H1 (cell line): ENCODE measurements around the gene ARHGAP22. TPM values are rescaled to one million over a fixed set of nuclear protein-coding genes. Genes with fewer than 3 reads are reported as not detected.

ENCODE experiments used
- CTCF ChIA-PET: fragments of 300-600 bp; sonication (Branson Sonifier 250); formaldehyde crosslinking; loops from one replicate; lab custom pipeline; 2021; ENCODE audit not compliant: partially characterized antibody; lab: Charles Lee
- POLR2A ChIA-PET: fragments of 300-600 bp; sonication (Branson Sonifier 250); formaldehyde crosslinking; loops from one replicate; lab custom pipeline; 2021; ENCODE audit warnings: inconsistent platforms; ENCODE audit not compliant: partially characterized antibody; lab: Charles Lee
- DNase-seq, 2 experiments: peaks; one replicate each; pipeline versions ENCODE4 v3.0.0 to v3.0.0-alpha.2; 2010 to 2022; ENCODE audit warnings: low spot score in 2 of 2, low read depth in 1 of 2, mixed read lengths in 1 of 2
- FAIRE-seq: peaks from 2 replicates; lab custom pipeline; 2011; peaks lifted over from hg19 to GRCh38; lab: Jason Lieb, UNC
- H2AFZ ChIP-seq: 2 replicates; pipeline ENCODE4 v1.8.1; 2012; ENCODE audit warnings: low read length, inconsistent platforms
- H2AK5ac ChIP-seq: 2 replicates; pipeline ENCODE4 v1.6.1; 2013; ENCODE audit warnings: low read depth, low read length
- H2BK120ac ChIP-seq: replicated peaks from 2 replicates; pipeline ENCODE3; 2013; ENCODE audit warnings: low read depth, low read length, inconsistent platforms
- H2BK12ac ChIP-seq: 2 replicates; pipeline ENCODE4 v1.6.1; 2013; ENCODE audit warnings: low read depth, low read length
- H2BK15ac ChIP-seq: 2 replicates; pipeline ENCODE4 v1.6.1; 2013; ENCODE audit warnings: low read length
- H2BK20ac ChIP-seq: 2 replicates; pipeline ENCODE4 v1.6.1; 2013; ENCODE audit warnings: low read length
- H2BK5ac ChIP-seq: 2 replicates; pipeline ENCODE4 v1.6.1; 2013; ENCODE audit warnings: low read depth, low read length
- H3K14ac ChIP-seq: 2 replicates; pipeline ENCODE4 v1.6.1; 2013; ENCODE audit warnings: inconsistent platforms; ENCODE audit not compliant: insufficient read length
- H3K18ac ChIP-seq: 2 replicates; pipeline ENCODE4 v1.6.1; 2013; ENCODE audit warnings: low read length; ENCODE audit errors: extremely low read depth
- H3K23ac ChIP-seq: 2 replicates; pipeline ENCODE4 v1.6.1; 2013; ENCODE audit warnings: inconsistent platforms; ENCODE audit not compliant: insufficient read length
- H3K23me2 ChIP-seq: 2 replicates; pipeline ENCODE4 v1.6.1; 2013; ENCODE audit warnings: low read depth, low read length
- H3K27ac ChIP-seq: 2 replicates; pipeline ENCODE4 v1.6.1; 2011; ENCODE audit warnings: low read depth, low read length, inconsistent platforms
- H3K27me3 ChIP-seq, 4 experiments: replicated peaks in 1 of 4; 1 replicate in 1 of 4; 2 replicates in 3 of 4; pipeline versions ENCODE4 v1.6.1 to v1.8.1; 2011 to 2013; ENCODE audit warnings: low read length in 3 of 4, mild to moderate bottlenecking in 3 of 4, inconsistent platforms in 2 of 4, mixed read lengths in 2 of 4, moderate library complexity in 1 of 4; ENCODE audit not compliant: control insufficient read depth in 3 of 4, insufficient read depth in 3 of 4; ENCODE audit errors: extremely low read depth in 1 of 4
- H3K36me3 ChIP-seq, 4 experiments: 2 replicates each; pipeline versions ENCODE4 v1.6.1 to v1.8.1; 2011 to 2013; ENCODE audit warnings: mild to moderate bottlenecking in 4 of 4, low read length in 3 of 4, moderate library complexity in 2 of 4, control low read depth in 1 of 4, inconsistent platforms in 1 of 4; ENCODE audit not compliant: insufficient read depth in 4 of 4, control insufficient read depth in 2 of 4
- H3K4ac ChIP-seq: replicated peaks from 2 replicates; pipeline ENCODE3; 2013; ENCODE audit warnings: low read length, low read depth, mixed read lengths, inconsistent platforms; ENCODE audit not compliant: insufficient read length
- H3K4me1 ChIP-seq, 4 experiments: replicated peaks in 1 of 4; 1 replicate in 1 of 4; 2 replicates in 3 of 4; pipeline versions ENCODE4 v1.6.1 to v1.8.1; 2011 to 2013; ENCODE audit warnings: low read length in 3 of 4, inconsistent platforms in 2 of 4, mixed read lengths in 1 of 4; ENCODE audit not compliant: insufficient read depth in 4 of 4, control insufficient read depth in 3 of 4
- H3K4me2 ChIP-seq, 2 experiments: 2 replicates each; pipeline versions ENCODE4 v1.6.1 to v1.8.1; 2011 to 2013; ENCODE audit warnings: low read depth in 2 of 2, low read length in 2 of 2, control low read depth in 1 of 2, inconsistent platforms in 1 of 2, mild to moderate bottlenecking in 1 of 2; ENCODE audit not compliant: insufficient read depth in 1 of 2
- H3K4me3 ChIP-seq, 4 experiments: fragments of 200-600, 300-600 bp in 1 of 4; sonication (generic), shearing (Covaris generic), sonication (Bioruptor Twin) in 1 of 4; 2 replicates each; pipeline versions ENCODE4 v1.5.1 to v1.8.1; 2011 to 2016; ENCODE audit warnings: low read length in 4 of 4, low read depth in 3 of 4, control low read depth in 2 of 4, inconsistent platforms in 2 of 4, mild to moderate bottlenecking in 2 of 4, mixed read lengths in 1 of 4, moderate library complexity in 1 of 4; ENCODE audit not compliant: insufficient read depth in 2 of 4; ENCODE audit errors: extremely low read depth in 1 of 4
- H3K56ac ChIP-seq: replicated peaks from 2 replicates; pipeline ENCODE3; 2013; ENCODE audit warnings: low read depth, mild to moderate bottlenecking, mixed read lengths, low read length, inconsistent platforms; ENCODE audit not compliant: insufficient read length
- H3K79me1 ChIP-seq: 2 replicates; pipeline ENCODE4 v1.6.1; 2013; ENCODE audit warnings: low read depth, low read length, control low read depth
- H3K79me2 ChIP-seq, 2 experiments: 2 replicates each; pipeline versions ENCODE4 v1.6.1 to v1.8.1; 2012 to 2013; ENCODE audit warnings: low read length in 2 of 2, mild to moderate bottlenecking in 2 of 2, inconsistent platforms in 1 of 2; ENCODE audit not compliant: insufficient read depth in 2 of 2, control insufficient read depth in 1 of 2
- H3K9ac ChIP-seq, 4 experiments: replicated peaks in 1 of 4; 1 replicate in 1 of 4; 2 replicates in 3 of 4; pipeline versions ENCODE4 v1.6.1 to v1.8.1; 2011 to 2013; ENCODE audit warnings: low read depth in 3 of 4, low read length in 3 of 4, control low read depth in 2 of 4, mild to moderate bottlenecking in 2 of 4, moderate library complexity in 2 of 4, inconsistent platforms in 1 of 4; ENCODE audit errors: extremely low read depth in 1 of 4
- H3K9me3 ChIP-seq, 2 experiments: 2 replicates each; pipeline versions ENCODE4 v1.6.1 to v1.8.1; 2012 to 2013; ENCODE audit warnings: mild to moderate bottlenecking in 2 of 2, moderate library complexity in 2 of 2, control low read depth in 1 of 2, inconsistent platforms in 1 of 2, low read depth in 1 of 2, low read length in 1 of 2, mixed read lengths in 1 of 2; ENCODE audit not compliant: insufficient read depth in 2 of 2
- H4K20me1 ChIP-seq, 2 experiments: replicated peaks in 1 of 2; 2 replicates each; pipeline versions ENCODE3 to v1.8.1; 2011 to 2013; ENCODE audit warnings: inconsistent platforms in 2 of 2, low read length in 2 of 2, mild to moderate bottlenecking in 1 of 2; ENCODE audit not compliant: insufficient read depth in 2 of 2, control insufficient read depth in 1 of 2
- H4K5ac ChIP-seq: 2 replicates; pipeline ENCODE4 v1.6.1; 2013; ENCODE audit warnings: low read length, low read depth, mixed read lengths, inconsistent platforms; ENCODE audit not compliant: insufficient read length
- H4K8ac ChIP-seq: 2 replicates; pipeline ENCODE4 v1.8.0; 2013; ENCODE audit warnings: mild to moderate bottlenecking, moderate library complexity, low read length, inconsistent platforms; ENCODE audit not compliant: insufficient read depth; ENCODE audit errors: extremely low read depth
- H4K91ac ChIP-seq: replicated peaks from 2 replicates; pipeline ENCODE3; 2013; ENCODE audit warnings: low read length, mixed read lengths, inconsistent platforms; ENCODE audit not compliant: insufficient read length
- EZH2 ChIP-seq: fragments of 200-600 bp; sonication (generic); IDR thresholded peaks from 2 replicates; pipeline ENCODE4 v1.7.1; 2012; ENCODE audit warnings: low read depth, mild to moderate bottlenecking, moderate library complexity, low read length, inconsistent platforms; ENCODE audit not compliant: severe bottlenecking
- GTF2F1 ChIP-seq: IDR thresholded peaks from 2 replicates; pipeline ENCODE4 v1.6.1; 2012; ENCODE audit warnings: low read depth, low read length, improper control_type of control experiment, borderline replicate concordance
- WGBS, 2 experiments: shearing (Covaris generic) in 1 of 2; methylation state at CpG; one replicate each; pipeline versions ENCODE4 v1.1.6 to v1.1.7; 2013 to 2015; ENCODE audit warnings: low lambda C conversion rate in 2 of 2, mixed read lengths in 2 of 2, inconsistent platforms in 1 of 2, low coverage in 1 of 2, missing lambda C conversion rate in 1 of 2; ENCODE audit not compliant: insufficient replicate concordance in 2 of 2, insufficient coverage in 1 of 2, insufficient read length in 1 of 2; ENCODE audit errors: extremely low coverage in 1 of 2, missing lambda C conversion rate in 1 of 2; 5-methylcytosine and 5-hydroxymethylcytosine counted together
- polyA plus RNA-seq, 7 experiments: library from polyadenylated mRNA; depleted of rRNA in 3 of 7; stranded (reverse) in 5 of 7; unstranded in 2 of 7; fragments of >200 nt in 5 of 7; fragments of 200-250 nt in 2 of 7; gene quantifications; 1 replicate in 5 of 7; 2 replicates in 1 of 7; 4 replicates in 1 of 7; pipeline versions ENCODE4 v1.2.1 to v1.2.3, GENCODE V29; 2011 to 2013; ENCODE audit warnings: missing spikeins in 2 of 7, mixed read lengths in 2 of 7
- total RNA-seq: library from RNA; stranded (reverse); fragmentation: NEBNext Ultra II Directional; extraction: Animal tissue kit (Norgen Biotek cat#: 25700); gene quantifications from 2 replicates; pipeline ENCODE4 v1.2.1, GENCODE V29; 2021

Gene ARHGAP22
- total and polyA plus RNA-seq, 2 of the 8 experiments (the other 6 are each of a cell fraction or from before 2014, with no cell fraction given): 3.6 to 11.2 TPM

GRCh38 chr10:48412081-48412480, 192.8 kb downstream of the ARHGAP22 start:
- H3K14ac ChIP-seq: no peak overlapping the region
- POLR2A ChIA-PET: no interaction called here
- CTCF ChIA-PET: interaction anchor here (0.6 to 1.0 kb wide), 3 partner anchors 39 to 331 kb away, joined by 3 read pairs; no protein-coding TSS in a partner anchor
- no peak overlapping the region for H2BK120ac ChIP-seq
- H2BK5ac ChIP-seq: no peak overlapping the region
- peaks cover 0 to 20% (median 8%) of the 10 kb centered on the region in 4 experiments; a peak in 5 of 8 replicates for H3K36me3 ChIP-seq
- H4K8ac ChIP-seq: no peak overlapping the region
- H3K9ac ChIP-seq: no peak overlapping the region
- no peak overlapping the region for H3K4me3 ChIP-seq
- no peak for FAIRE-seq
- H2AK5ac ChIP-seq: no peak overlapping the region
- H3K23ac ChIP-seq: no peak overlapping the region
- H2BK20ac ChIP-seq: no peak overlapping the region
- H4K5ac ChIP-seq: no peak overlapping the region
- H2AFZ ChIP-seq: no peak overlapping the region
- H2BK15ac ChIP-seq: no peak overlapping the region
- H3K4me2 ChIP-seq: no peak overlapping the region
- H3K18ac ChIP-seq: no peak overlapping the region
- no peak for DNase-seq
- H3K4ac ChIP-seq: no peak overlapping the region
- H3K27me3 ChIP-seq: no peaks in the 10 kb centered on the region
- no peak overlapping the region for H3K56ac ChIP-seq
- H2BK12ac ChIP-seq: no peak overlapping the region
- H4K20me1 ChIP-seq: no peaks in the 10 kb centered on the region
- H3K79me1 ChIP-seq: no peaks in the 10 kb centered on the region
- no peak overlapping the region for H3K27ac ChIP-seq
- H3K23me2 ChIP-seq: no peaks in the 10 kb centered on the region
- H3K79me2 ChIP-seq: no peaks in the 10 kb centered on the region
- 78% methylated on average over 3 of the region's 3 CpGs; no CpG with 5 or more reads in 1 of the 2 experiments for WGBS, 2 experiments
- 0 out of 4 replicates have a peak, but pooled peaks cover 0 to 3% of the 10 kb centered on the region in 2 experiments for H3K9me3 ChIP-seq
- TF ChIP-seq GTF2F1: no peak
- TF ChIP-seq EZH2: no peak
- TF ChIP-seq, all 59 proteins: peak for 0
- H3K4me1 ChIP-seq: no peaks in the 10 kb centered on the region
- H4K91ac ChIP-seq: no peak overlapping the region
